Smooth muscle cell (in vitro differentiated cells): ENCODE results near the gene SLC12A6. TPM values are rescaled to one million over a fixed set of nuclear protein-coding genes. Genes with fewer than 3 reads are reported as not detected.

Experiments
- DNase-seq: peaks from one replicate; lab custom pipeline; 2025; ENCODE audit not compliant: unreplicated experiment; lab: John Stamatoyannopoulos, UW
- H2AFZ ChIP-seq: fragments of 200-600 bp; sonication (generic); 2 replicates; pipeline ENCODE4 v1.6.0; 2016; ENCODE audit warnings: antibody characterized with exemption, low read depth, mild to moderate bottlenecking
- H3F3A ChIP-seq: fragments of 200-600 bp; sonication (generic); 2 replicates; pipeline ENCODE4 v1.6.0; 2017; ENCODE audit warnings: antibody characterized with exemption, low read depth
- H3K27ac ChIP-seq: fragments of 200-600 bp; sonication (generic); 2 replicates; pipeline ENCODE4 v1.5.1; 2016; ENCODE audit warnings: low read depth, mild to moderate bottlenecking
- H3K27me3 ChIP-seq: fragments of 200-600 bp; sonication (generic); 2 replicates; pipeline ENCODE4 v1.6.1; 2016; ENCODE audit warnings: low read depth, mild to moderate bottlenecking
- H3K36me3 ChIP-seq: fragments of 200-600 bp; sonication (generic); 2 replicates; pipeline ENCODE4 v1.5.1; 2016; ENCODE audit warnings: low read depth
- H3K4me1 ChIP-seq: fragments of 200-600 bp; sonication (generic); 2 replicates; pipeline ENCODE4 v1.5.1; 2016; ENCODE audit warnings: low read depth
- H3K4me2 ChIP-seq: fragments of 200-600 bp; sonication (generic); 2 replicates; pipeline ENCODE4 v1.6.0; 2016; ENCODE audit warnings: mild to moderate bottlenecking
- H3K4me3 ChIP-seq: fragments of 200-600 bp; sonication (generic); 2 replicates; pipeline ENCODE4 v1.5.1; 2016; ENCODE audit warnings: mild to moderate bottlenecking
- H3K79me2 ChIP-seq: fragments of 200-600 bp; sonication (generic); 2 replicates; pipeline ENCODE4 v1.6.0; 2016; ENCODE audit warnings: low read depth, mild to moderate bottlenecking
- H3K9ac ChIP-seq: fragments of 200-600 bp; sonication (generic); 2 replicates; pipeline ENCODE4 v1.6.0; 2016; ENCODE audit warnings: low read depth
- H3K9me3 ChIP-seq: fragments of 200-600 bp; sonication (generic); replicated peaks from 2 replicates; pipeline ENCODE4 v1.5.1; 2016; ENCODE audit warnings: low read depth
- H4K20me1 ChIP-seq: fragments of 200-600 bp; sonication (generic); 2 replicates; pipeline ENCODE4 v1.6.0; 2016; ENCODE audit warnings: low read depth
- WGBS: methylation state at CpG from one replicate; pipeline ENCODE4 v1.1.7; 2016; ENCODE audit warnings: low lambda C conversion rate; 5-methylcytosine and 5-hydroxymethylcytosine counted together
- polyA plus RNA-seq: library from polyadenylated mRNA; unstranded; fragments of >200 nt; fragmentation: Nextera tagmentation; extraction: Ambion mirVana; gene quantifications from 2 replicates; pipeline ENCODE4 v1.2.1, GENCODE V29; 2016
- total RNA-seq: library from RNA; depleted of rRNA; stranded (reverse); fragments of >200 nt; gene quantifications from 2 replicates; pipeline ENCODE4 v1.2.3, GENCODE V29; 2014
- TF ChIP-seq, protein P1 (sequence below): fragments of 200-600 bp; sonication (generic); IDR thresholded peaks from 2 replicates; pipeline ENCODE4 v1.5.1; 2017; ENCODE audit warnings: borderline replicate concordance, mild to moderate bottlenecking, antibody characterized with exemption; ENCODE audit not compliant: insufficient read depth, poor library complexity, severe bottlenecking

SLC12A6 gene
- total and polyA plus RNA-seq, 2 experiments from 2014 or later = 3.0 to 11.3 TPM

DNA sequence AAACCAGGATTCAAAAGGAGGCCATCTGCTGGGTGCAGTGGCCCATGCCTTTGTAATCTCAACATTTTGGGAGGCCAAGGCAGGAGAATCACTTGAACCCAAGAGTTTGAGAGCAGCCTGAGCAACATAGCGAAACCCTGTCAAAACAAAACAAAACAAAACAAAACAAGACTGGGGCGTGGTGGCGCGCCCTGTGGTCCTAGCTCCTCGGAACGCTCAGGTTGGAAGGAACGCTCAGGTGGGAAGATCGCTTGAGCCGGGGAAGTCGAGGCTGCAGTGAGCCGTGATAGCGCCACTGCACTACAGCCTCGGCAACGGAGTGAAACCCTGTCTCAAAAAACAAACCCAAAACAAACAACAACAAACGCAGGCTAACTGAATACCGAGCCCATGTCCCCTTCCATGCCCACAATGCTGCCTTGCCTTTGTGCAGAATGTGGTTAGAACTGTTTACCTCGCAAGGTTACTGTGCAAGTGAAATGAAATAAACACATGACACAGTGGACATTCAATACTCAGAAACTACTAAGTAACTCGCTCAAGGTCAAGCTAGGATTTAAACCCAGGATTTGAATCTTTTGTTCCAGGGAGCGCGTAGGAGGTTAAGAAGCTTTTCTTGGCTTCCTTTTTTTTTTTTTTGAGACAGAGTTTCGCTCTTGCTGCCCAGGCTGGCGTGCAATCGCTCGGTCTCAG, 113.5 kb downstream of the SLC12A6 start:
- peak overlapping the region; percentile 97 for H3K4me3 ChIP-seq
- H3F3A ChIP-seq = peaks cover 4% of the 10 kb centered on the region
- H3K27me3 ChIP-seq = no peaks in the 10 kb centered on the region
- H3K27ac ChIP-seq = peak overlapping the region; percentile 80
- H3K4me1 ChIP-seq = peaks cover 10% of the 10 kb centered on the region
- no peaks in the 10 kb centered on the region for H3K9me3 ChIP-seq
- 80% methylated on average over 24 of the region's 24 CpGs for WGBS
- TF ChIP-seq, protein P1, sequence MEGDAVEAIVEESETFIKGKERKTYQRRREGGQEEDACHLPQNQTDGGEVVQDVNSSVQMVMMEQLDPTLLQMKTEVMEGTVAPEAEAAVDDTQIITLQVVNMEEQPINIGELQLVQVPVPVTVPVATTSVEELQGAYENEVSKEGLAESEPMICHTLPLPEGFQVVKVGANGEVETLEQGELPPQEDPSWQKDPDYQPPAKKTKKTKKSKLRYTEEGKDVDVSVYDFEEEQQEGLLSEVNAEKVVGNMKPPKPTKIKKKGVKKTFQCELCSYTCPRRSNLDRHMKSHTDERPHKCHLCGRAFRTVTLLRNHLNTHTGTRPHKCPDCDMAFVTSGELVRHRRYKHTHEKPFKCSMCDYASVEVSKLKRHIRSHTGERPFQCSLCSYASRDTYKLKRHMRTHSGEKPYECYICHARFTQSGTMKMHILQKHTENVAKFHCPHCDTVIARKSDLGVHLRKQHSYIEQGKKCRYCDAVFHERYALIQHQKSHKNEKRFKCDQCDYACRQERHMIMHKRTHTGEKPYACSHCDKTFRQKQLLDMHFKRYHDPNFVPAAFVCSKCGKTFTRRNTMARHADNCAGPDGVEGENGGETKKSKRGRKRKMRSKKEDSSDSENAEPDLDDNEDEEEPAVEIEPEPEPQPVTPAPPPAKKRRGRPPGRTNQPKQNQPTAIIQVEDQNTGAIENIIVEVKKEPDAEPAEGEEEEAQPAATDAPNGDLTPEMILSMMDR = no peak
- peak overlapping the region; percentile 97 for H3K9ac ChIP-seq
- H3K79me2 ChIP-seq = peaks cover 30% of the 10 kb centered on the region
- peak overlapping the region; percentile 93 for H2AFZ ChIP-seq
- H4K20me1 ChIP-seq = no peaks in the 10 kb centered on the region
- peak overlapping the region; percentile 97 for H3K4me2 ChIP-seq
- DNase-seq = no peak
- no peaks in the 10 kb centered on the region for H3K36me3 ChIP-seq

DNA sequence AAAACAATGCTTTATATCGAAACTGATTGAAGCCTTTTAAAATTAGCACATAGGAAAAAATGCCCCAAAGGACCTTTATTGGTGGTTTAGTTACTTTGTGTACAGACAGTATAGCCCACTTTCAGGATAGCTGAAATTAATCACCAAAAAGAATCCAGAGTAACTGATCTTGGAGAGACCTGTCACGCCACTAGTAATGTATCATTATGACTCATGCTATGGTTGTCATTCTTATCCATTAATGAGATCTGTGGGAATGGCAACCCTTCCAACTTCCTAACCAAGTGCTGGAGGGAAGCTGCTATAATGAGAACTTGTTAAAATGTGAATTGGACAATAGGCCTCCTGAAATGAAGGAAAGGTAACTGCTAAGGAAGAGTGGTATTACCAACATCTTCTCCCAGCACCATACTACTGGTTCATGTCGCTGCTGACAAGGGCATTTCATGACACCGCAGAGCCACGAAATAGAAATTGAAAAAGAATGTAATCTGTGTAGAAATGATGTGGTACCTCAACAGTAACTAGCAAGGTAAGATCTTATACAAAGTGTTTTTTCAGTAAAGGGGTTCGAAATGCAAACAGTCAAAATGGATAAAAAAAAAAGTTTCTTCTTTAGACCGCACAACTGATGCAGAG, 119.9 kb downstream of the SLC12A6 start:
- TF ChIP-seq, protein P1 = no peak
- no peak overlapping the region for H3K4me3 ChIP-seq
- no peak overlapping the region for H3K4me2 ChIP-seq
- H3K9me3 ChIP-seq = no peaks in the 10 kb centered on the region
- no peak overlapping the region for H3K9ac ChIP-seq
- no peak for DNase-seq
- WGBS = 87% methylated on average over 7 of the region's 7 CpGs
- H3K27me3 ChIP-seq = no peaks in the 10 kb centered on the region
- no peaks in the 10 kb centered on the region for H3K4me1 ChIP-seq
- H4K20me1 ChIP-seq = no peaks in the 10 kb centered on the region
- H3F3A ChIP-seq = peaks cover under 1% of the 10 kb centered on the region
- no peaks in the 10 kb centered on the region for H3K79me2 ChIP-seq
- H2AFZ ChIP-seq = no peak overlapping the region
- no peaks in the 10 kb centered on the region for H3K36me3 ChIP-seq
- no peak overlapping the region for H3K27ac ChIP-seq

DNA sequence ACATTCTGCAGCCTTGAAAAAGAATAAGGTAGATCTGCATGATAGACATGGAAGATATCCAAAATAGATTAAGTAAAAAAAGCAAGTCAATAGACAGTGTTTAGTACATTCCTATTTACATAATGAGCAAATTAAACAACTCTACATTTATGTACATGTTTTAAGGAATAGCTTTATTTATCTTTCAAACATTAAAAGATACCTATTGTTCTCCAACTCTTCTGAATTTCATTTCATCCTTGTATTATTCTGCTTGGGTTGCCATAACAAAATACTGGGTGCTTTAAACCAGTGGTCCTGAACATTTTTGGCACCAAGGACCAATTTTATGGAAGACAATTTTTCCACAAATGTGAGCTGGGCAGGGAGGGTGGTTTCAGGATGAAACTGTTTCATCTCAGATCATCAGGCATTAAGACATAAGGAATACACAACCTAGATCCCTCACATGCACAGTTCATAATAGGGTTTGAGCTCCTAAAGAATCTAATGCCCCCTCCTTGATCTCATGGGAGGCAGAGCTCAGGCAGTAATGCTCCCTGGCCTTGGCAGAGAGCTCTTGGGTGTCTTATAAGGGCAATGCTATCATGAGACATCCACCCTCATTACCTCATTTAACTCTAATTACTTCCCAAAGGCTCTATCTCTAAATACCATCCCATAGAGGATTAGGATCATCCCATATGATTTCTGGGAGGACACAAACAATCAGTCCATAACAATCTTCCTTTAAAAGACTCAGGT, 120.9 kb downstream of the SLC12A6 start:
- no peak for DNase-seq
- H3K9me3 ChIP-seq = no peaks in the 10 kb centered on the region
- TF ChIP-seq, protein P1 = no peak
- H3K27me3 ChIP-seq = no peaks in the 10 kb centered on the region
- no peaks in the 10 kb centered on the region for H4K20me1 ChIP-seq
- H3K4me3 ChIP-seq = no peak overlapping the region
- no peak overlapping the region for H3K4me2 ChIP-seq
- H2AFZ ChIP-seq = no peak overlapping the region
- H3K36me3 ChIP-seq = no peaks in the 10 kb centered on the region
- H3K27ac ChIP-seq = no peak overlapping the region
- H3K9ac ChIP-seq = no peak overlapping the region
- no peaks in the 10 kb centered on the region for H3K79me2 ChIP-seq
- no peaks in the 10 kb centered on the region for H3K4me1 ChIP-seq
- no peaks in the 10 kb centered on the region for H3F3A ChIP-seq
